Lung (tissue), 12 donors: Measurements from ENCODE around the gene NDUFA7. TPM values are rescaled to one million over a fixed set of nuclear protein-coding genes. Genes with fewer than 3 reads are reported as not detected.

ENCODE experiments used
- ATAC-seq: fragments of 200-7000 bp; cut with Tn5 transposase; one replicate; pipeline ENCODE4 v1.9.1; 2020; ENCODE audit warnings: moderate number of reproducible peaks; ENCODE audit not compliant: insufficient read depth, low FRiP score
- DNase-seq, 3 donors: peaks; one replicate each; pipeline ENCODE4 v3.0.0-alpha.2; 2013 to 2017
- H3K27ac ChIP-seq, 2 donors: one replicate each; pipeline ENCODE4 v1.5.1; 2013; ENCODE audit warnings: mild to moderate bottlenecking in 2 of 2, moderate library complexity in 2 of 2, control low read depth in 1 of 2, inconsistent platforms in 1 of 2, low read depth in 1 of 2, low read length in 1 of 2
- H3K27me3 ChIP-seq, 3 donors: one replicate each; pipeline ENCODE4 v1.5.1; 2013; ENCODE audit warnings: low read length in 2 of 3; ENCODE audit not compliant: control insufficient read depth in 3 of 3, insufficient read depth in 3 of 3
- H3K36me3 ChIP-seq, 4 donors: one replicate each; pipeline ENCODE4 v1.5.1; 2013; ENCODE audit warnings: low read length in 4 of 4, mild to moderate bottlenecking in 1 of 4, moderate library complexity in 1 of 4; ENCODE audit not compliant: control insufficient read depth in 4 of 4, insufficient read depth in 4 of 4
- H3K4me1 ChIP-seq, 5 donors: one replicate each; pipeline ENCODE4 v1.5.1; 2013; ENCODE audit warnings: low read length in 5 of 5, mild to moderate bottlenecking in 2 of 5, moderate library complexity in 1 of 5; ENCODE audit not compliant: control insufficient read depth in 5 of 5, insufficient read depth in 5 of 5
- H3K4me3 ChIP-seq: one replicate; pipeline ENCODE4 v1.5.1; 2013; ENCODE audit warnings: mild to moderate bottlenecking, control low read depth, moderate library complexity
- H3K9ac ChIP-seq, 2 donors: one replicate each; pipeline ENCODE4 v1.5.1; 2013; ENCODE audit warnings: low read length in 2 of 2, control low read depth in 1 of 2; ENCODE audit not compliant: insufficient read depth in 1 of 2
- H3K9me3 ChIP-seq, 4 donors: one replicate each; pipeline ENCODE4 v1.5.1; 2013; ENCODE audit warnings: low read length in 3 of 4, mild to moderate bottlenecking in 1 of 4, moderate library complexity in 1 of 4; ENCODE audit not compliant: control insufficient read depth in 4 of 4, insufficient read depth in 3 of 4
- CTCF ChIP-seq: IDR thresholded peaks from 2 replicates; pipeline ENCODE4 v1.5.1; 2012; ENCODE audit warnings: mild to moderate bottlenecking; ENCODE audit errors: control extremely low read depth, extremely low read depth
- WGBS, 2 donors: extraction: QIAGEN DNeasy Blood & Tissue Kit; methylation state at CpG; one replicate each; pipeline ENCODE4 v1.1.7; 2013; 5-methylcytosine and 5-hydroxymethylcytosine counted together
- polyA plus RNA-seq, 2 donors: library from polyadenylated mRNA; stranded (reverse); fragments of 200-250 nt; gene quantifications; one replicate each; pipeline ENCODE4 v1.2.1, GENCODE V29; 2013
- total RNA-seq, 2 donors: library from RNA; depleted of rRNA in 1 of 2; stranded (reverse); fragments of >200 nt in 1 of 2; gene quantifications; one replicate each; pipeline ENCODE4 v1.2.1, GENCODE V29; 2014 to 2021
- donor health status: control.
- donor health status: control.
- donor health status: Bipolar disorder and iron deficiency.
- donor health status: healthy.
- donor health status: DM: yes; HTN: yes; CAD: no.

Gene NDUFA7
- total and polyA plus RNA-seq, 4 donors, result 10.6 to 239 (median 86.8) TPM

GRCh38 chr19:8262431-8262830 lies 58.7 kb downstream of the NDUFA7 start:
- Histone ChIP-seq H3K4me1 (no peaks in the 10 kb centered on the region), H3K9ac (no peak overlapping the region), H3K27ac (no peak overlapping the region), H3K9me3 (no peaks in the 10 kb centered on the region), H3K36me3 (peaks cover 0 to 13% (median 4%) of the 10 kb centered on the region in 4 donors), H3K27me3 (no peaks in the 10 kb centered on the region), H3K4me3 (no peak overlapping the region)
- 96% methylated on average over 6 of the region's 6 CpGs for WGBS, 2 donors
- no peak for ATAC-seq
- no peak for TF ChIP-seq CTCF
- DNase-seq, result no peak

GRCh38 chr19:8261881-8262280 lies 59.3 kb downstream of the NDUFA7 start:
- DNase-seq (no peak), ATAC-seq (no peak)
- no peak overlapping the region for H3K27ac ChIP-seq
- no peak overlapping the region for H3K9ac ChIP-seq
- no peaks in the 10 kb centered on the region for H3K9me3 ChIP-seq
- no peak for TF ChIP-seq CTCF
- no peaks in the 10 kb centered on the region for H3K4me1 ChIP-seq
- no peaks in the 10 kb centered on the region for H3K27me3 ChIP-seq
- peaks cover 0 to 17% (median 7%) of the 10 kb centered on the region in 4 donors for H3K36me3 ChIP-seq
- H3K4me3 ChIP-seq, result no peak overlapping the region
- WGBS, 2 donors, result 95% methylated on average over 14 of the region's 14 CpGs

- H3K9me3 ChIP-seq, result no peaks in the 10 kb centered on the region
- peaks cover 0 to 22% (median 10%) of the 10 kb centered on the region in 4 donors for H3K36me3 ChIP-seq
- H3K4me3 ChIP-seq, result no peak overlapping the region
- no peak overlapping the region for H3K27ac ChIP-seq
- TF ChIP-seq CTCF, result no peak
- no peaks in the 10 kb centered on the region for H3K4me1 ChIP-seq
- no peaks in the 10 kb centered on the region for H3K27me3 ChIP-seq
- no peak overlapping the region for H3K9ac ChIP-seq
- no peak for ATAC-seq
- no peak for DNase-seq
- 94 to 95% methylated on average over 7 to 9 of the region's 9 CpGs for WGBS, 2 donors
Observed at GRCh38 chr19:8261347-8261746, 59.8 kb downstream of the NDUFA7 start.

Other genes starting within 250 kb of the NDUFA7 start
- gene FBN3, start 171.8 kb downstream of the NDUFA7 start, total RNA-seq, result 10 to 100 TPM in 1 of 2 donors, 1 to 10 TPM in 1; 2.8 to 26.4 TPM
- 1 to 10 TPM in 1 of 2 donors, under 1 TPM in 1; 0.32 to 1.4 TPM for gene FBN3, start 171.8 kb downstream of the NDUFA7 start, polyA plus RNA-seq
- 10 to 100 TPM; 65.1 to 67.8 TPM for gene CERS4, start 112.0 kb downstream of the NDUFA7 start, total RNA-seq
- 10 to 100 TPM; 30.7 to 43.6 TPM for gene CERS4, start 112.0 kb downstream of the NDUFA7 start, polyA plus RNA-seq
- gene CD320, start 13.0 kb downstream of the NDUFA7 start, total RNA-seq, result 10 to 100 TPM; 19.1 to 53.8 TPM
- gene CD320, start 13.0 kb downstream of the NDUFA7 start, polyA plus RNA-seq, result 10 to 100 TPM; 38.6 to 55.6 TPM
- 1,000 to 10,000 TPM in 1 of 2 donors, 100 to 1,000 TPM in 1; 847 to 1,744 TPM for gene RPS28, start 121 bp upstream of the NDUFA7 start, total RNA-seq
- gene RPS28, start 121 bp upstream of the NDUFA7 start, polyA plus RNA-seq, result 1,000 to 10,000 TPM in 1 of 2 donors, 100 to 1,000 TPM in 1; 588 to 1,897 TPM
- 10 to 100 TPM; 24.2 to 42.3 TPM for gene KANK3, start 21.9 kb upstream of the NDUFA7 start, total RNA-seq
- 10 to 100 TPM; 24.0 to 29.1 TPM for gene KANK3, start 21.9 kb upstream of the NDUFA7 start, polyA plus RNA-seq
- 10 to 100 TPM in 1 of 2 donors, 1 to 10 TPM in 1; 4.4 to 14.8 TPM for gene ANGPTL4, start 42.8 kb upstream of the NDUFA7 start, total RNA-seq
- gene ANGPTL4, start 42.8 kb upstream of the NDUFA7 start, polyA plus RNA-seq, result 10 to 100 TPM; 10.5 to 96.3 TPM
- gene RAB11B, start 69.0 kb upstream of the NDUFA7 start, total RNA-seq, result 100 to 1,000 TPM; 139 to 148 TPM
- gene RAB11B, start 69.0 kb upstream of the NDUFA7 start, polyA plus RNA-seq, result 100 to 1,000 TPM in 1 of 2 donors, 10 to 100 TPM in 1; 91.1 to 104 TPM
- gene MARCHF2, start 91.9 kb upstream of the NDUFA7 start, total RNA-seq, result 10 to 100 TPM; 26.7 to 62.1 TPM
- 10 to 100 TPM; 33.6 to 81.5 TPM for gene MARCHF2, start 91.9 kb upstream of the NDUFA7 start, polyA plus RNA-seq
- gene HNRNPM, start 123.6 kb upstream of the NDUFA7 start, total RNA-seq, result 100 to 1,000 TPM; 133 to 194 TPM
- 100 to 1,000 TPM in 1 of 2 donors, 10 to 100 TPM in 1; 53.7 to 243 TPM for gene HNRNPM, start 123.6 kb upstream of the NDUFA7 start, polyA plus RNA-seq
- 10 to 100 TPM in 1 of 2 donors, 1 to 10 TPM in 1; 8.2 to 18.8 TPM for gene PRAM1, start 181.3 kb upstream of the NDUFA7 start, total RNA-seq
- 10 to 100 TPM; 21.3 to 22.8 TPM for gene PRAM1, start 181.3 kb upstream of the NDUFA7 start, polyA plus RNA-seq
- gene ZNF414, start 192.8 kb upstream of the NDUFA7 start, total RNA-seq, result 10 to 100 TPM; 17.7 to 35.7 TPM
- gene ZNF414, start 192.8 kb upstream of the NDUFA7 start, polyA plus RNA-seq, result 10 to 100 TPM; 26.2 to 32.8 TPM